GM18511 (cell line): Measurements from ENCODE around the gene RRBP1.

Source experiments
- ATAC-seq: cut with Tn5 transposase; IDR thresholded peaks from one replicate; pipeline ENCODE4 v1.9.1; 2021; ENCODE audit warnings: mild to moderate bottlenecking, moderate library complexity; ENCODE audit not compliant: unreplicated experiment

Gene RRBP1

DNA sequence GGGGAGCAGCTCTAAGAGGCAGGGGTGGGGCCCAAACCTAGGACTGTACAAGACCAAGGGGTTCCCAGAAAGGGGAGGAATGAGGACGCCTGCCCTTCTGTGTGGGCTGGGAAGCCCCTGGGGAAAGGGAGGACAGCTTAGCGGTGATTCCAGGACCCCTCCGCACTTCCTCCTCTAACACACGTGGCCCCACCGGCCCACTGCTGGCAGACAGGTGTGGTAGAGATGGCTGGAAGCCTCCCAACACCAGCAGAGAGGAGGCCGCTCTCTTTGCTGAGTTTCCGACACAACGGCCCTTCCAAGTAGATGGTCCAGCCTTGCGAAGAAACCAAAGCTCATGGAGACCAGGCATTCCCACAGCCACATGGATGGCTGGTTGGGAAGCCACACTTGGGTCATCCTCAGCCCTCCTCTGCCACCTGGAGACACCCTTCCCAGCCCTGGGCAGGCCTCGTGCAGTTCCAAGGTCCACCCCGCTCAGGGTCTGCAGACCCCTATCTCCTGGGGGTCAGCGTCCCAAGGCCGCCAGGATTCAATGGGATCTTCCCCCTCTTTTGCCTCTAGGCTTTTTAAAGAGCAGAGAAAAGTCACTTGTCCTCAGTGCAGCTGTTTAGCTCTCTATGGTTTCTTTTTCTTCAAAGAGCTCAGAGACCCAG, 43.9 kb downstream of the RRBP1 start:
- no peak for ATAC-seq

DNA sequence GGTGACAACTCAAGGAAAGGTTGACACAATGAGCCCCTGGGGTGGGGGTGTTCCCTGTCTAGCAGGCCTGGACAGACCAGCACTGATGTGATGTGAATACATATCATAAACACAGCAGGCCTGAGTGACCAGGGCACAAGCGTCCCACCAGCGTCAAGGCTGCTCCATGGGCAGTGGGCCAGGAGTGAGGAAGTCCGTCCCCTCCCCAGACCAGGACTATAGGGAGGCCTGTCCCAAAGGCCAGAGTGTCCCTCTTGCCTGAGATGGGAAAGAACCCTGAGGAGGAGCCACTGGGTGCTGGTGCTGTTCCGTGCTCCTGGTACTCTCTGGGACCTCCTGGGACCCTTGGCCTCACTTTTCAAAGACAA, 44.6 kb downstream of the RRBP1 start:
- no peak for ATAC-seq

DNA sequence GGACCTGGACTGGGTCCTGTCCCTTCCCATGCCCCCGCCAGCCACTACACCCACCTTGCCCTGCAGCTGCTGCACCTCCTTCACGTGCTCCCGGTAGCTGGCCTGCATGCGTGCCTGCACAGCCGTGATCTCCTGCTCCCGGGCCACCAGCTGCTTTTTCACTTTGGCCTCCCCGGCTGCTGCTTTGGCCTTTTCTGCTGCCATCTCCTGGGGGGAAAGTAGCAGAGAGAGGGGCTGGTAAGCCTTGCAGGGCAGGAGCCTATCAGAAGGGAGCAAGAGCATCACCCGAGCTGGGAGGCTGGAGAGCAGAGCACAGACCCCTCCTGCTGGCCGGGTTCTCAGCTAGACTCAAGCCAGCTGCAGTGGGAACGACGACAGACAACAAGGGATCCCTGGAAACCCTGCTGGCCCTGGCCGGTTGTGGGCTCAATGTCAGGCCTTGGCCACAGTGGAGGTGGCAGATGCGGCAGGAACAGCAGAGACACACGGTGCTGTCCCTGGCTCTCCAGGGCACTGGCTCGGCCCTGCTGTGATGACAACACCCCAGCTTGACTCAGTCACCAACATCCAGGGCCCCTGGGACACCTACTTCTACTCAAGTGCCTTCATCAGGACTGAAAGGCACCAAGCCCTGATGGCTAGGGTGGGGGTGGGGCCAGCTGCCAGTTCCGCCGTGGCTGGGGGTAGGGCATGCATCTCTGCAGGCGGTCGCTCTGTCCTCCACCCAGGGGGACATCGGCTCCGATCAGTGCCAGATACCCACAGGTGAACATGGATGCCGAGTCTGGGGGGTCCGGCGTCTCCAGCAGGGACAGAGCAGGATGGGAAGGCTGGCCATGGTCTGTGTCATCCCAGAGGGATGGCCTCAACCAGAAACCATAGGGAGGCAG, 45.3 kb downstream of the RRBP1 start:
- no peak for ATAC-seq

DNA sequence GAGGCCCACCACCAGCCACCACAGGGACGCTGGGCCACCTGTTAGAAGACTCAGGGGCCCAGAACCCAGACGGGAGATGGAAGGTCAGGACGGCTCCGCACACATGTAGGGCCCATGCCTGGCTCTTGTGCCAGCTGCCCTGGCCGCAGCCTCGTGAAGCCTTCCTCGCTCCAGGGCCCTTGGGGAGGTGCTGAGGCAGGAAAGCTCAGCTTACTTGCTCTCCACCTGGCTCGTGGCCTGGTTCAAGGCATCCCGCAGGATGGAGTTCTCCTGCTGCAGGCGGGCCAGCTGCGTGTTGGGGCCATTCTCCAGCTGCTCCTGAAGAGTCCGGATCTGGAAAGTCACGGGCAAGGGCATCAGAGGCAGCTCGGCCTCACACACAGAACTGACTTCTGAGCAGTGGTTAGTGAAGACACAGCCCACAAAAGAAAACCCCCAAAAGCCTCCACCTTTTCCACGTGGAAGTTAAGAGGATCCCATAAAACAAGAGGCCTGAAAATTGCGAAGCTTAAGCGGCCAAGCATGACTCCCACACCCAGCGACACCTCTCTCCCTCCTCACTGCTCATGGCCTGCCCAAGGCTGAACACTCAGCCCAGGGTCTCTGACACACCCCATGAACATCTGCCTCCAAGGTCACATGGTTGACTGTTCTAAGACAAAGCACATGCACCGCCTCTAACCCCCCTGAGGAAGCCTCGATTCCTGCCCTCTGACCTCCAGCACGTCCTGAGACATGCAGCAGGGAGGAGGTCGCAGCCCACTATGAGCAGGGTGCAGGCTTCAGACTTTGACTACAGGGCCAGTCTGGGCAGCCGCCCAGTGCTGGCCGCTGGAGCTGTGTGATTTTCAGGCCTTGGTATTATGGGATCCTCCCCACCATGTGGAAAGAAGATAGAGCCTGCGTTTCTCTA, 46.5 kb downstream of the RRBP1 start:
- no peak for ATAC-seq

DNA sequence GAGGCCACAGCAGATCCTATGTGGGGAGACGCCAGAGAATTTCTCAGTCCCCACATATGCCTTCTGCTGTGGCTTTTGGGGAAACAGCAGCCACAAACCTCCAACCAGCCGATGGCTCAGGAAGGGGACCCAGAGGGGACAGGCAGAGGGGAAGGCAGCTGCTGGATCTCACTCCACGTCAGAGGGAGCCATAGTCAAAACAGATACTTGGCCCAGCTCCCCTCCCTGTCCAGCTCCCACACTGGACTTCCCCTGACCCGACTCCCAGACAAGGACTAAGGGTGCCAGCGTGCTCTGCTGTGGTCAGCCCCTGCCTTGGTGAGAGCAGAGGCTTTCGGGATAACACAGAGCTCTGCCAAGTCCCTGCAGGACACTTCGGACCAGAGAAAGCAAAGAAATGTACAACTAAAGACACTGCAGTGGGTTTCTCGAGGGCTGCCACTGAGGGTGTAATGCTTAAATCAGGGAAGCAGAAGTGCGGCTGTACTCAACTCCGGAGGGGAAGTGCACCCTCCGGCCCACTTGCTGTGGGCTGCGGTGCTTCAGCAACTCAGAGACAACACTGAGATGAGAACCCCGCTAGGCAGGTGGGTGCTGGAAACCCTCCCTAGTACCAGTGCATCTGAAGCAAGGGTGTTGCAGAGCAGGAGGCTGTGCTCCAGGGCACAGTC, 47.2 kb downstream of the RRBP1 start:
- no peak for ATAC-seq

DNA sequence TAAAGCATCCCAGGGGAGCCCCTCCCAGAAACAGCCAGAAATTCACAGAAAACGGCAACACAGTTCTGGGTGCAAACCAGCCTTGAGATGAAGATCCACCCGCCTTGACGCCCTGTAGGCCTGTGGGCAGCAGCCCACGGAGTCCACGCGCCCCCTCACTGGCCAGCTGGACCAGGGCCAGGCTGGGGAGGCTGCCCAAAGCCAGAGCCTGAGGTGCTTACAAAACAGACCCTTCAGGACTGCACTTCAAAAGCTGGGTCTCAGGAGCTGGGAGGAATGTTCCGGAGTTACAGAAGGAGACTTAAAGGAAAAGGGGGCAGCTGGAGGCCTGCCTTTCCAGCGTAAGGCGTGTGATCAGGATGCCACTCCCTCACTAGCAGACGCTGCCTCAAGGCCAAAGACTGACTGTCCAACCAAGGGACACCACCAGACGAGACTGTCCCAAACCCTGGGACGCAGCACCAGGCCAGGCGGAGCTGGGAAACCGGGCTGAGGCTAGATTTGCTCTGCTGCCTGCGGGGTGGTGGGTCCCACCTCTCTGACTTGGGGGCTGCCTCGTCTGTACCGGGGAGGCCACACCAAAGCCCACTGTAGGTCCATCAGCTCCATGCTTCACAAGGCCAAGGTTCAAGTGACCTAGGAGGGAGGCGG, 48.1 kb downstream of the RRBP1 start:
- no peak for ATAC-seq

DNA sequence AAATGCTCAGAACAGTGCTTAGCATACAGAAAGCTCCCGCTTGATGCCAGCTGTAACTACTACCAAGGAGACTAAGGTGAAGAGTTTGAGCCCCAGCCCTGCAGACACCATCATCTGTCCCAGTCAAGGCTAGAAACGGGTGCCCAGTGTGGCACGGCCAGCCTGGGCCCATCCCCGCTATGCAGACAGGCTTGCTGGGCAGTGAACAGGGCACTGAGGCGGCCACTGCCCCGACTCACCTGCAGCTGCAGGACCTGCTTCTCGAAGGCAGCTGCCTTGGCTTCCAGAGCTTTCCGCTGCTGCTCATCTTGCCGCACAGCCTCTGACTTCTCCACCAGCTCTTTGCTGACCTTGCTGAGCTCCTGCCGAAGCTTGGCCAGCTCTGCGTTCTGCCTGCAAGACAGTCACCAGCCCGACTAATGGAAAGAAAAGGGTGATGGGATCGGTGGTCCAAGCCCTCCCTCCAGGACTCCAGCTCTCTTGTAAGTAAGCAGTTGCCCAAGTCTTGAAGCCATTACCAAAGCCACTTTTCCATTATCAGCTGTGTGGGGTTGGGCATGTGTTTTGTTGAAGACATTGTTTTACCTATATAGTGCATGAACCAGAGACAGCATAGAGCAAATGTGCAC, 48.7 kb downstream of the RRBP1 start:
- ATAC-seq = no peak

DNA sequence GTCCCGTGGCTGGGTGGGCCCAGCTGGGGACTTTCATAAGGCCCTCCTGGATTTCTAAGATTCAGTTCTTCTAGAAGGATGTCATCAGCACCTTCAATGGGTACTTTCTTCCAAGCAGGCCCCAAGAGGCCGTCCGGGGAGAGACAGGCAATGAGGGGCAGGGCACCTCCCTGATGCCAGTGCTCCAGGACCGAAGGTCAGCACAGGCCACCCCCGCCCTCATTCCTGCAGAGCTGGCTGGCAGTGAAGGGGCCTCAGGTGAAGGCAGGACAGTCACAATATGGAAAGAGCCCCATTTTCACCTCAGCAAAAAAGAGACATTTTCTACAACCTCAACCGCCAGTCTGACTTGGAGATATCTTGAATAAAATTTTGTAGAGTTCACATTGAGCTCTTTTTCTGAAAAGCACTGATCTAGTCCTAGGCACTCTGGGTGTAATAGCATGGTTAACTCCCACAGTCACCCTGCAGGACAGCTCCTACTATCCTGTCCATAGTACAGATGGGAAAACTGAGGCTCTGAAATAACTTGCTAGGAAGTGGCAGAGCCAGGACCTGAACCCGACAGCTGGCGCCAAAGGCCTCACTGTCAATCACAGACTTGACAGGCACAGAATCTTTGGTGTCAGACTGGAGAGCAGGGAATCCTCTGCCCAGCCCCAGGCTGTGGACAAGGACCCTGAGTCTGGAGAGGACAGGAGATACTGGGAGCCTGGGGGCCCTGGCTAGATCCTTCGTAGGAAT, 50.3 kb downstream of the RRBP1 start:
- no peak for ATAC-seq

DNA sequence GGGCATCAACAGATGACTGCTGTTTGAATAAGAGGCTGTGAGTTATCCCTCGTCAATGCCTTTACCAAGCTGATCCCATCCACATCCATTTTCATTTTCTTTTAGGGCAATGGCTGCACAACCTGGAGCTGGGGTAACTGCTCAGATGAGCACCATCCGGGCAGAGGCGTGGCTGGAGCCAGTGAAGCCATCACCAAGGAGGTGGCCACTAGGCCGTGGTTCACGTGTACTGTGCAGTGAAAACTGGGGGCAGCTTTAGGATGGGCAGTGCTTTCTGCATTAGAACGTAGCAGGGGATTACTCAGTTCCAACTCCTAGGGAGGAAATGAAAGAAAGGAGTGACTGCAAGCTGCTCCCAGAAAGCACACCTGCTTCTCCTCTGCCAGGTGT, 51.2 kb downstream of the RRBP1 start:
- no peak for ATAC-seq

DNA sequence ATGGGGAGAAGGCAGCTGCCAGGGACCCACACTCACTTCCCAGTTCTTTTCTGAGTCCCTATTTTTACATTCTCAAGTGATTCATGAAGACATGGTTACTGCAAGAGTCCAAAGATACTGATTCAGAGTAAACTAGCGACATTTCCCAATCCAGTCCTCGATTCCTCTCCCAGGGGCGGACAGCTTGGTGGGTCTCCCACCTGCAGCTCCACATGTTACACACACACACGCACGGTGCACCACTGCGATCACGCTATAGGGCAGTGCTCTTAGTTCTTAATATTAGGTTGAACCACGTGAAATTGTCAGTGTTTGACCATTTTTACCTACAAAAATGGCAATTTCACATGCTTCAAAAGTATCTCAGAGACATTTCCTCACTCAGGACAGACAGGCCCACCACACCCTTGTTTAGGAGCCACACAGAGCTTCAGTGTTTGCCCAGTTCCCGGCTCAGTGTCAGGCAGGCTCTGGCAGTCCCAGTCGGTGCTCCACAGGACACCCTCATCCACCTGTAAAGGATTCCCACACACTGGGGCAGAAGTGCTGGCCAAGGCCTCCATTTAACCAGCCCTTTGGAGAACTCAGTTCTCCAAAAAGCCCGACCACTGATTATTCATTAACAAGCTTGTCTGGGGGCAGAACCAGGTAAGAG, 51.8 kb downstream of the RRBP1 start:
- ATAC-seq = no peak

DNA sequence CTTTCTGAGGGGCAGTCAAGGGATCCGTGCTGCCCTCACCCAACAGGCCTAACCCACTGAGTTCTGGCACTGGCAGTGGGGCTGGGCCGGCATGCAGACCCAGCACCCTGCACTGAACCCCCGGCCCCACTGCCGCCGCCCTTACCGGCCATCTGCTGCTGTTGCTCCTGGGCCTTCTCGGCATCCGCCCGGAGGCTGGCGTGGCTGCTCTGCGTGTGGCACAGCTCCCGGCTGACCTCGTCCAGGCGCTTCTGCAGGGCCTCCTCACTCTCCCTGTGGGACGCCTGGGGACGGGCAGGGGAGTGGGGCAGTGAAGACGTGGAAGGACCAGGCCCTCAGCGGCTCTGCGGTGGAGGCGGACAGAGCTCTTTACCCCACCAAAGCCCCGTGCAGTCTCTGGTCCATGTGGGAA, 52.4 kb downstream of the RRBP1 start:
- ATAC-seq = no peak

DNA sequence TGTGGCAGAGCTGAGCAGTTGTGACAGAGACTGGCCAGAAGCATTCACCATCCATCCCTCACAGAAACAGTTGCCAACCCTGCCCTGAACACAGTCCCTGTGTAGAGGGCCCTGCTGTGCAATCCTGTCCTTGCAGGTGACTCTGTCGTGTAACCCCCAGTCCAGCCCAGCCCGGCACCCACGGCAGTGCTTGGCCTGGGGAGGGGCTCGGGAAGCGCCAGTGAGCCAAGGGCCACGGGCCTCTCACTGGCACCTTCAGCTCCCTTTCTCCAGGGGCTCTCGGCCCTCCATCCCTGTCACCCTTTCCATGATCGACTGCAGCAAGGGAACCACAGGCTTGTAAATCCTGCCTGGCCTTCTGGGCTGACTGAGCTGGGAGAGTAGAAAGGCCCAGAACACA, 53.0 kb downstream of the RRBP1 start:
- ATAC-seq = no peak

DNA sequence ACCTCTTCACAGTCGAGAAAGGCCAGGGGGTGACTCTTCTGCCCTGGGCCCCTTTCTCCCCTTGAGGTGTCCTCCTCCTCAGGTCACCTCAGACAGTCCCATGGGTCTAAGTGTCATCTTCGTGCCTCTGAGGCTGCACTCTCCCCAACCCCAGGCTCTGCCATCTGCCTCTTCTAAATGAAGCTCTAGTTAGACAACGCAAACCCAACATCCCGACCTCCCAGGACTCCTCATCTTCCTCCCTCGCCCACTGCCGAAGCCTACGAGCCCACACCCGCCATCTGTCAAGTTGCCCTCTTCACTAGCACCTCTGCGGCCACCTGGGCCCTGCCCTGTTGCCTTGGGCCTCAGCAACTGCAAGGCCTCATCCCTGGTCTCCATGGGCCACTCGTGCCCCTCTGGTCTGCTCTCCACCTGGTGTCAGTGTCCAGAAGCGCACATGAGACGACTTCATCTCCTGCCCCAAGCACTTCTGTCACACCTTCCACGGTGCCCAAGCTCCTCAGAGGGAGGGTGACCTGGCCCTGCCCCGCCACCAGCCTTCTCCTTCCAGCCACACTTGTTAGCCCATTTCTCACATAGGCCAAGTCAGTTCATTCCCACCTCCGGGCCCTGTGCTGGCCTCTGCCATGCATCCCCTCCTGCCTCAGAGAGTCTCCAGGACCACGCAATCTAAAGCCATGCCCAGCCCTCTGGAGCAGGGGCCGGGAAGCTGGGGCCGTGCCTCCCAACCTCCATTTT, 53.8 kb downstream of the RRBP1 start:
- no peak for ATAC-seq

DNA sequence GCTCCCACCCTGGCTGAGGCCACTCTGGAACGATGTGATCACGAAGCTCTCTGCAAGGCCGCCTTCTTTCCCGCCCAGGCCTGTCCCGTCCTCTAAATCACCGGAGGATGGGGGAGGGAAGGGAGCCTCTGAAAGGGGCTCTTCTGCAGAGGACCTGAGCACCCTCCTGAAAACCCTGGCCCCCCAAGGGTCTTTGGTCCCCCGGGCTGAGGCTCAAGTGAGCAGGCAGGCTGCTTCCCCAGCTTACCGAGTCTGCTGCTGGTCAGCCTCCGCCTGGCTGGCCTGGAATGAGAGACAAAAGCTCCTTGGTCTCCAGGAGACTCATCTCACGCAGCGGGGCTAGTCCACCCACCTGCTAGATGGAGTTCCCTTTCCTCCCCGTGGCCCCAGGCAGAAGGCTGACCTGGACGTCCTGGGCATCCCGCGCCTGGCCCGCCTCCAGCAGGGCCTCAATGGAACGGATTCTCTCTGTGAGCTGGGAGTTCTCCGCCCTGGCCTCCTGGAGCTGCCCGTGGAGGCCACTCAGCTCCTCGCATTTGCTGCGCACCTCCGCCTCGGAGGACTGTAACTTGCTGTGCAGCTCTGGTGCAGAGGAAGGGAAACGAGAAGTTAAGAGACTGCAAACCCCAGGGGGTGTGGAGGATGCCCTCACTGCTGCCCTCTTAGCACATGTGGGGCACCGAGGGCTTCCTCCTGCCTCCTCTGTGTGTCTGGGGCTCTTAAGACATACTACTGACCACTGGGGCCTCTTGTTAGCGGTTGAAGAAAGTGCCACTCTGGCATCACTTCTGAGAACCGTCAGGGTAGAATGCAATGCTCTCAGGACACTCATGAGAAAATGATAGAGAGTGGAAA, 54.7 kb downstream of the RRBP1 start:
- no peak for ATAC-seq

DNA sequence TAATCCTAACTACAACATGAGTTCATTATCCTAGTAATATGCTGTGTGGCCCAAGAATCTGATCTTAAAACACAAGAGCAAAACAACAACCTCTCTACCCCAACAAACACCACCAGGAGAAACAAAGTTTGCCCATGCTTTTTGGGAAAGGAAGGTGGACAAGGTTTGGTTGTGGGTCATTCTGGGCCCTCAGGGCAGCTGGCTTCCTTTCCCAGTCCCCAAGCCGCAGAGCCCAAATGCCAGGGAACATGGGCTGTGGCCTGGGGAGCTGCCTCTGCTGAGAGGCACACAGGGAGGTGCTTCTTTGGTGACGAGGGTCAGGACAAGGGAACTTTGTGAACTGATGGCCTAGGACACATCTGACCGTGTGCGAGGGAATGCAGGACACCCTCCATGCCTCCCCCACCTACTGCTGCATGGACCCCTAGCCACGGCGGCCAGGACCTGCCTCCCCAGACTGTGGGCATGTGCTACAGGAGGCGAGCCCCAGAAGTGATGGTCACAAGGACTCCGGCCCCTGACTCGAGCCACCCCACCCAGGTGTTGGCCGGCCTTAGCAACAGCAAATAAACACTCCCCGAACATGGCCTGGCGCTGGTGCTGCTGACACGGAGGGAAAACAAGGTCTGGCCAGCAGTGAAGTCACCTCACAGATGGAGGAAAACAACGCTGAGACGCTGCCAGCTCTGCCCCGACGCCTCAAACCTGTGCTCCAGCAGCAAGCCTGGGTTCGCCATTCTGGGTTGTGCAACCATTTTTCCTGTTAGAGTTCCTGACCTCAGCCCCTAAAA, 55.6 kb downstream of the RRBP1 start:
- ATAC-seq = no peak
